ENCODE data around the gene BBX.

BBX gene

DNA sequence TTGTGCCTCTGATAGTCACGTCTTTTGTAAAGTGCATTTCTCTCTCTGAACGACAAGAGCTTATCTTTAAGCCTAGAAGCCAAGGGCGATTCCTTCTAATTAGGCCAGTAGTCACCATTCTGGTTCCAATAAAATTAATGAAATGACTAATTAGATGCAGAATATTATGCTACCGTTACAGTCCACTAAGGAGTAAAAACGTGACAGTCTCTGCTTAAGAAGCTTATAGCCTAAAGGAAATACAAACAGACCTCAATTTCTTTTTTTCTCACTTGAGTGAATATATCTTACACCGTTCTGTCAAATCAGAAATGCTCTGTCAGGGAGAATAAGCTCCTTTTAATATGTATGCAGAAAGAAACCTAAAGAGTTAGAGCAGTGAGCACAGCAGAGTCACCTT lies 332.0 kb downstream of the BBX start:
- no peak overlapping the region for H2AFZ ChIP-seq
- no peak overlapping the region for H3K9ac ChIP-seq
- no peaks in the 10 kb centered on the region for H3K9me3 ChIP-seq (ENCODE audit: control insufficient read depth, low read length)
- no peaks in the 10 kb centered on the region for H3K27me3 ChIP-seq (ENCODE audit: control insufficient read depth, insufficient read depth, low read length)
- no peak overlapping the region for H3K27ac ChIP-seq
- H3K36me3 ChIP-seq (ENCODE audit: control insufficient read depth, insufficient read depth, low read length): no peaks in the 10 kb centered on the region
- no peak overlapping the region for H3K4me3 ChIP-seq (ENCODE audit: low read depth, low read length)
- no peaks in the 10 kb centered on the region for H3K79me2 ChIP-seq
- H3K4me1 ChIP-seq: no peaks in the 10 kb centered on the region
- TF ChIP-seq, protein P1, sequence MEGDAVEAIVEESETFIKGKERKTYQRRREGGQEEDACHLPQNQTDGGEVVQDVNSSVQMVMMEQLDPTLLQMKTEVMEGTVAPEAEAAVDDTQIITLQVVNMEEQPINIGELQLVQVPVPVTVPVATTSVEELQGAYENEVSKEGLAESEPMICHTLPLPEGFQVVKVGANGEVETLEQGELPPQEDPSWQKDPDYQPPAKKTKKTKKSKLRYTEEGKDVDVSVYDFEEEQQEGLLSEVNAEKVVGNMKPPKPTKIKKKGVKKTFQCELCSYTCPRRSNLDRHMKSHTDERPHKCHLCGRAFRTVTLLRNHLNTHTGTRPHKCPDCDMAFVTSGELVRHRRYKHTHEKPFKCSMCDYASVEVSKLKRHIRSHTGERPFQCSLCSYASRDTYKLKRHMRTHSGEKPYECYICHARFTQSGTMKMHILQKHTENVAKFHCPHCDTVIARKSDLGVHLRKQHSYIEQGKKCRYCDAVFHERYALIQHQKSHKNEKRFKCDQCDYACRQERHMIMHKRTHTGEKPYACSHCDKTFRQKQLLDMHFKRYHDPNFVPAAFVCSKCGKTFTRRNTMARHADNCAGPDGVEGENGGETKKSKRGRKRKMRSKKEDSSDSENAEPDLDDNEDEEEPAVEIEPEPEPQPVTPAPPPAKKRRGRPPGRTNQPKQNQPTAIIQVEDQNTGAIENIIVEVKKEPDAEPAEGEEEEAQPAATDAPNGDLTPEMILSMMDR (IDR thresholded peaks at IDR 0.05): no peak
- H3K4me2 ChIP-seq (ENCODE audit: low read length): no peak overlapping the region

DNA sequence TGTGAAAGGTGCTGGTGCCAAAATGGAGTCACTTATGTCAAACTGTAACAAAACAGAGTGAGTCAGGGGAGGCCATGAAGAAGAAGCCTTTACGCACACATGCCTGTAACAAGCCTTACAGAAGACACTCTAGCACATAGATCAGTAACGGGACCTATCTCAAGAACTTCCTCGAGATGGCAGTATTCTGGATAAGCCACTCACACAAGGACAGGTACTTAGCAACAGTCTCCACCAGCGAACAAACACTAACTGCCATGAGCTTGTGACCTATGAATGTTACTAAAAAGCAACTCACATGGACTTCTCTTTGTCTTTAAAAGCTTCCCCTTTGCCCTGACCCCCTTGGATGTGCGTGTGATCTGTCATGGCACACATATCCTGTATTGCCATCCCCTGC lies 332.9 kb downstream of the BBX start:
- Histone ChIP-seq H3K27ac (no peak overlapping the region), H3K9ac (no peak overlapping the region), H3K79me2 (no peaks in the 10 kb centered on the region), H3K27me3 (ENCODE audit: control insufficient read depth, insufficient read depth, low read length) (no peaks in the 10 kb centered on the region), H3K9me3 (ENCODE audit: control insufficient read depth, low read length) (no peaks in the 10 kb centered on the region), H3K4me1 (no peaks in the 10 kb centered on the region), H3K36me3 (ENCODE audit: control insufficient read depth, insufficient read depth, low read length) (no peaks in the 10 kb centered on the region), H3K4me2 (ENCODE audit: low read length) (no peak overlapping the region), H3K4me3 (ENCODE audit: low read depth, low read length) (no peak overlapping the region), H2AFZ (no peak overlapping the region)
- TF ChIP-seq, protein P1 (IDR thresholded peaks at IDR 0.05): no peak

DNA sequence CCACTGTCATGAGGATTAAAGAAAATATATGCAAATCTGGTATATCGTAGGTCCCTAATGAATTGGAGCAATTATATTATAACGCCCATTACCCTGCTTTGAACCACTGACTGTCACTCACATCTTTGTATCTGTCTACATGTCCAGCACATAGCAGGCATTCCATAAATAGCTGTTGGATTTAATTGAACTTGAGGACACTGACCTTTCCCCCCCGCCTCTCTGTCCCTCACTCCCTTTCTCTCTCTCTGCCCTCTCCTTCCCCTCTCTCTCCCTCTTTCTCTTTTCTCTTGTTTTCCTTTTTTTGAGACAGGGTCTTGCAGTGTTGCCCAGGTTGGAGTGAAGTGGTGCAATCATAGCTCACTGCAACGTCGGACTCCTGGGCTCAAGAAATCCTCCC lies 335.1 kb downstream of the BBX start:
- H3K79me2 ChIP-seq: no peaks in the 10 kb centered on the region
- H3K4me3 ChIP-seq (ENCODE audit: low read depth, low read length): no peak overlapping the region
- no peak overlapping the region for H3K4me2 ChIP-seq (ENCODE audit: low read length)
- TF ChIP-seq, protein P1 (IDR thresholded peaks at IDR 0.05): no peak
- no peaks in the 10 kb centered on the region for H3K9me3 ChIP-seq (ENCODE audit: control insufficient read depth, low read length)
- H3K27me3 ChIP-seq (ENCODE audit: control insufficient read depth, insufficient read depth, low read length): no peaks in the 10 kb centered on the region
- no peak overlapping the region for H3K27ac ChIP-seq
- H3K36me3 ChIP-seq (ENCODE audit: control insufficient read depth, insufficient read depth, low read length): no peaks in the 10 kb centered on the region
- H3K4me1 ChIP-seq: no peaks in the 10 kb centered on the region
- H3K9ac ChIP-seq: no peak overlapping the region
- no peak overlapping the region for H2AFZ ChIP-seq

GRCh38 chr3:107858876-107859275 lies 336.1 kb downstream of the BBX start:
- Histone ChIP-seq H3K27ac (no peak overlapping the region), H3K9me3 (ENCODE audit: control insufficient read depth, low read length) (no peaks in the 10 kb centered on the region), H3K4me2 (ENCODE audit: low read length) (no peak overlapping the region), H3K36me3 (ENCODE audit: control insufficient read depth, insufficient read depth, low read length) (no peaks in the 10 kb centered on the region), H3K4me3 (ENCODE audit: low read depth, low read length) (no peak overlapping the region), H3K4me1 (no peaks in the 10 kb centered on the region), H2AFZ (no peak overlapping the region), H3K79me2 (no peaks in the 10 kb centered on the region), H3K27me3 (ENCODE audit: control insufficient read depth, insufficient read depth, low read length) (no peaks in the 10 kb centered on the region), H3K9ac (no peak overlapping the region)
- TF ChIP-seq, protein P1 (IDR thresholded peaks at IDR 0.05): no peak
